Fibroblast of lung (primary cell): Measurements from ENCODE around the gene EIF4G1. TPM values are rescaled to one million over a fixed set of nuclear protein-coding genes. Genes with fewer than 3 reads are reported as not detected.

Experiments used
- DNase-seq, 2 donors: peaks; one replicate each; pipeline versions ENCODE4 v3.0.0 to v3.0.0-alpha.2; 2010; ENCODE audit warnings: low read depth in 2 of 2
- H2AFZ ChIP-seq: 2 replicates; pipeline ENCODE4 v1.5.1; 2012; ENCODE audit warnings: low read length, control low read depth, inconsistent platforms
- H3K27ac ChIP-seq: 2 replicates; pipeline ENCODE4 v1.5.1; 2011; ENCODE audit warnings: low read length, control low read depth; ENCODE audit not compliant: insufficient read depth
- H3K27me3 ChIP-seq: 2 replicates; pipeline ENCODE4 v1.5.1; 2011; ENCODE audit warnings: mild to moderate bottlenecking, low read length; ENCODE audit not compliant: control insufficient read depth, insufficient read depth
- H3K36me3 ChIP-seq: 2 replicates; pipeline ENCODE4 v1.5.1; 2011; ENCODE audit warnings: low read length; ENCODE audit not compliant: control insufficient read depth, insufficient read depth
- H3K4me1 ChIP-seq: 2 replicates; pipeline ENCODE4 v1.5.1; 2011; ENCODE audit warnings: low read length; ENCODE audit not compliant: control insufficient read depth, insufficient read depth; ENCODE audit errors: extremely low read depth
- H3K4me2 ChIP-seq: 2 replicates; pipeline ENCODE4 v1.5.1; 2011; ENCODE audit warnings: low read length, control low read depth; ENCODE audit not compliant: insufficient read depth; ENCODE audit errors: extremely low read depth
- H3K4me3 ChIP-seq, 4 experiments: fragments of 200-600 bp in 1 of 4; sonication (generic) in 1 of 4; replicated peaks in 1 of 4; 2 replicates each; pipeline ENCODE4 v1.5.1; 2011 to 2016; ENCODE audit warnings: low read length in 4 of 4, low read depth in 3 of 4, mild to moderate bottlenecking in 3 of 4, control low read depth in 2 of 4, inconsistent platforms in 1 of 4, mixed read lengths in 1 of 4; ENCODE audit not compliant: insufficient read depth in 1 of 4; ENCODE audit errors: control extremely low read depth in 1 of 4
- H3K79me2 ChIP-seq: 2 replicates; pipeline ENCODE4 v1.5.1; 2012; ENCODE audit warnings: mild to moderate bottlenecking, low read length, inconsistent platforms; ENCODE audit not compliant: control insufficient read depth, insufficient read depth
- H3K9ac ChIP-seq: 2 replicates; pipeline ENCODE4 v1.5.1; 2011; ENCODE audit warnings: mild to moderate bottlenecking, low read length, control low read depth; ENCODE audit not compliant: insufficient read depth
- H3K9me3 ChIP-seq: 2 replicates; pipeline ENCODE4 v1.5.1; 2012; ENCODE audit warnings: low read depth, low read length; ENCODE audit not compliant: control insufficient read depth, insufficient read depth
- H4K20me1 ChIP-seq: 2 replicates; pipeline ENCODE4 v1.5.1; 2011; ENCODE audit warnings: low read length; ENCODE audit not compliant: control insufficient read depth, insufficient read depth; ENCODE audit errors: extremely low read depth
- EZH2 ChIP-seq: IDR thresholded peaks from 2 replicates; pipeline ENCODE4 v1.5.1; 2012; ENCODE audit warnings: low read length, control low read depth, mild to moderate bottlenecking; ENCODE audit errors: missing control alignments
- polyA plus RNA-seq, 2 donors: library from polyadenylated mRNA; depleted of rRNA in 1 of 2; stranded (reverse) in 1 of 2; unstranded in 1 of 2; fragments of >200 nt; gene quantifications; 2 replicates each; pipeline ENCODE4 v1.2.1, GENCODE V29; 2011 to 2012; ENCODE audit warnings: missing spikeins in 1 of 2
- total RNA-seq: library from RNA; depleted of rRNA; stranded (reverse); fragments of >200 nt; gene quantifications from 2 replicates; pipeline ENCODE4 v1.2.1, GENCODE V29; 2014
- TF ChIP-seq, protein P1 (sequence below), 2 donors: IDR thresholded peaks in 1 of 2; conservative IDR thresholded peaks in 1 of 2; 1 replicate in 1 of 2; 2 replicates in 1 of 2; pipeline ENCODE4 v1.5.1; 2011 to 2012; ENCODE audit warnings: low read length in 2 of 2, control low read depth in 1 of 2, inconsistent platforms in 1 of 2, low read depth in 1 of 2, mild to moderate bottlenecking in 1 of 2

Gene EIF4G1
- total and polyA plus RNA-seq, 2 donors (not counting 1 experiment from before 2014, with no cell fraction given): 235 to 263 TPM

DNA sequence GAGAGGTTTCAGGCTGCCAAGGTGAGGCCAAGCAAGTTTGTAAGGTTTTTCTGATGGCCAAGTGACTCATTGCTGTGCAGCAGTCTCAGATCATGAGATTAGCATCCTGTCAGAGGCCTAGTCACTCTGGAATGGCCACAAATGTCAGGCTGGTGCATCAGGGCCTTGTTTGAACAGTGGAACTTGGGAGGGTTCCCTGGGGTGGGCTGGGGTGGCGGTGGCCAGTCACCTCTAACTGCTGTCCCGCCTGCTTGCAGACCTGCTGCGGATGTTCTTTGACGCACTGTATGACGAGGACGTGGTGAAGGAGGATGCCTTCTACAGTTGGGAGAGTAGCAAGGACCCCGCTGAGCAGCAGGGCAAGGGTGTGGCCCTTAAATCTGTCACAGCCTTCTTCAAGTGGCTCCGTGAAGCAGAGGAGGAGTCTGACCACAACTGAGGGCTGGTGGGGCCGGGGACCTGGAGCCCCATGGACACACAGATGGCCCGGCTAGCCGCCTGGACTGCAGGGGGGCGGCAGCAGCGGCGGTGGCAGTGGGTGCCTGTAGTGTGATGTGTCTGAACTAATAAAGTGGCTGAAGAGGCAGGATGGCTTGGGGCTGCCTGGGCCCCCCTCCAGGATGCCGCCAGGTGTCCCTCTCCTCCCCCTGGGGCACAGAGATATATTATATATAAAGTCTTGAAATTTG, 20.2 kb downstream of the EIF4G1 start:
- Histone ChIP-seq H3K36me3 (peaks cover 23% of the 10 kb centered on the region), H3K4me1 (peaks cover 36% of the 10 kb centered on the region)

DNA sequence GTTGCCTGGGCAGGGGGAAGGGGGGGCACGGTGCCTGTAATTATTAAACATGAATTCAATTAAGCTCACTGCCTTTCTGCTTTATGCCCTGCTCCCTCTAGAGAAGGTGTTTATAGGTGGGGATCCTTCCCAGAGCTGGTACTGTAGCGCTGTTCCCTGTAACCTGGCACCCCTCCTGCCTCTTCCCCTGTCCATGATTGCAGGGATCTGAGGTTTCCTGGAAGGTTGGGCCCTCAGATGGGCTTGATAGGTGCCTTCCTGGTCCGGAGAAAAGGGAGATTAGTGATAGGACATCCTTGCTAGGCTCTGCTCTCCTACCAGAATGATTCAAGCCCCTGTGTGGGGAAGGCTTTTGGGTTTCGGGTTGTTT, 20.9 kb downstream of the EIF4G1 start:
- no peak for DNase-seq
- Histone ChIP-seq H3K4me3 (peak overlapping the region in 1 of 4 experiments; percentile 72), H3K4me1 (peaks cover 36% of the 10 kb centered on the region), H3K27me3 (no peaks in the 10 kb centered on the region), H4K20me1 (no peaks in the 10 kb centered on the region), H3K79me2 (peaks cover 24% of the 10 kb centered on the region), H3K9ac (peak overlapping the region; percentile 40), H2AFZ (no peak overlapping the region), H3K27ac (peak overlapping the region; percentile 92), H3K9me3 (no peaks in the 10 kb centered on the region), H3K4me2 (no peak overlapping the region), H3K36me3 (peaks cover 23% of the 10 kb centered on the region)
- no peak for TF ChIP-seq EZH2
- TF ChIP-seq, protein P1, sequence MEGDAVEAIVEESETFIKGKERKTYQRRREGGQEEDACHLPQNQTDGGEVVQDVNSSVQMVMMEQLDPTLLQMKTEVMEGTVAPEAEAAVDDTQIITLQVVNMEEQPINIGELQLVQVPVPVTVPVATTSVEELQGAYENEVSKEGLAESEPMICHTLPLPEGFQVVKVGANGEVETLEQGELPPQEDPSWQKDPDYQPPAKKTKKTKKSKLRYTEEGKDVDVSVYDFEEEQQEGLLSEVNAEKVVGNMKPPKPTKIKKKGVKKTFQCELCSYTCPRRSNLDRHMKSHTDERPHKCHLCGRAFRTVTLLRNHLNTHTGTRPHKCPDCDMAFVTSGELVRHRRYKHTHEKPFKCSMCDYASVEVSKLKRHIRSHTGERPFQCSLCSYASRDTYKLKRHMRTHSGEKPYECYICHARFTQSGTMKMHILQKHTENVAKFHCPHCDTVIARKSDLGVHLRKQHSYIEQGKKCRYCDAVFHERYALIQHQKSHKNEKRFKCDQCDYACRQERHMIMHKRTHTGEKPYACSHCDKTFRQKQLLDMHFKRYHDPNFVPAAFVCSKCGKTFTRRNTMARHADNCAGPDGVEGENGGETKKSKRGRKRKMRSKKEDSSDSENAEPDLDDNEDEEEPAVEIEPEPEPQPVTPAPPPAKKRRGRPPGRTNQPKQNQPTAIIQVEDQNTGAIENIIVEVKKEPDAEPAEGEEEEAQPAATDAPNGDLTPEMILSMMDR (conservative IDR thresholded peaks at IDR 0.05 in 1 of 2, IDR thresholded peaks at IDR 0.05 in 1 of 2; ENCODE audit: low read depth in 1 of 2, low read length in 2 of 2): no peak

More for the DNA sequence above, 20.2 kb downstream of the EIF4G1 start:
- no peaks in the 10 kb centered on the region for H4K20me1 ChIP-seq
- peak overlapping the region; percentile 92 for H3K27ac ChIP-seq
- no peak overlapping the region for H3K4me2 ChIP-seq
- no peak overlapping the region for H2AFZ ChIP-seq
- TF ChIP-seq, protein P1 (conservative IDR thresholded peaks at IDR 0.05 in 1 of 2, IDR thresholded peaks at IDR 0.05 in 1 of 2; ENCODE audit: low read depth in 1 of 2, low read length in 2 of 2): no peak
- no peak for TF ChIP-seq EZH2
- no peak overlapping the region for H3K4me3 ChIP-seq
- no peak overlapping the region for H3K9ac ChIP-seq
- peaks cover 23% of the 10 kb centered on the region for H3K79me2 ChIP-seq
- DNase-seq: peak; percentile 46 to 81
- H3K9me3 ChIP-seq: no peaks in the 10 kb centered on the region
- no peaks in the 10 kb centered on the region for H3K27me3 ChIP-seq

DNA sequence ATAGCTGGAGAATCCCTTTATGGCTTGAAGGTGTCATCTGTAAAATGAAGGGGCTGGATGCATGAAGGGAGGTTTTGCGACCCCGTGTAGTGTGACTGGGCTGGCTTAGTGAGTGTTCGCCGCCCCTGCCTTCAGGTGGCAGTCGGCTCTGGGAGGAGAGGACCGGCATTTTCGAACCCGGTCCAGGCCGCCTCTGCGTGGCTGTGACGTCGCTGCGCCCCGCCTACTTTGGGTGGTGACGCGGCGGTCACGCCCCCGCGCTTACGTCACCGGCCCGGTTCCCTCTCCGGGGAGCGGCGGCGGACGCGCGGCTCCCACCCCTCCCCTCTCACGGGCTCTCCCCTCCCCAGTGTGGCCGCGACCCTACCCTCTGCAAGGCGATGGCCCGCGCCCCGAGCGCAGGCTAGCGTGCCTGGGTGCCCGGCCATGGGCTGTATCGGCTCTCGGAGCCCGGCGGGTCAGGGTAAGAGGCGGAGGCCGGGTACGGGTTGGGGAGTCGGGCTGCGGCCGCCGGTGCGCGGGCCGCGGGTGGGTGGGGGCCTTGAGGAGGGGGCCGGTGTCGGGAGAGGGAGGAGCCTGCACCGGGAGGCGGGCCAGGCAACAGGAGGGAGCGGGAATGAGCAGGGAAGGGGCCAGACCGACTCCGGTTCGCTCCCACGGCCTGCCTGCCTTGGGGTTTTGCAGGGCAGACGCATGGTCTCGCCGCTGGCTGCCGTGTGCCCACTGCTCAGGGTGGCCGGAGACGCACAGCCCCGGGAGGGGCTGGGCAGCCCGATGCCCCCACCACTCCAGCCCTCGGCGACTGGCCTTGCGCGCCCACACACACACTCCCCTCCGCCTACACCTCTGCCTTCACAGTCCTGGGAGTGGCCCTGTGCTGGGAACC, 21.5 kb downstream of the EIF4G1 start:
- Histone ChIP-seq H2AFZ (no peak overlapping the region), H3K4me2 (peak overlapping the region; percentile 95), H3K27ac (peak overlapping the region; percentile 92), H3K36me3 (peaks cover 23% of the 10 kb centered on the region), H3K4me3 (peak overlapping the region; percentile 47 to 72 (median 60)), H3K27me3 (no peaks in the 10 kb centered on the region), H3K9me3 (no peaks in the 10 kb centered on the region), H3K79me2 (peaks cover 24% of the 10 kb centered on the region), H3K4me1 (peaks cover 38% of the 10 kb centered on the region), H3K9ac (peak overlapping the region; percentile 86), H4K20me1 (no peaks in the 10 kb centered on the region)
- DNase-seq: peak; percentile 76 to 79
- TF ChIP-seq, protein P1 (conservative IDR thresholded peaks at IDR 0.05 in 1 of 2, IDR thresholded peaks at IDR 0.05 in 1 of 2; ENCODE audit: low read depth in 1 of 2, low read length in 2 of 2): no peak
- TF ChIP-seq EZH2: no peak
